Brain microvascular endothelial cell (primary cell): ENCODE measurements around the gene ASIC2.

Experiments used
- DNase-seq: peaks from one replicate; pipeline ENCODE4 v3.0.0-alpha.2; 2020
- H3K27ac ChIP-seq: fragments of 250-450 bp; sonication (Bioruptor Pico); 2 replicates; pipeline ENCODE4 v1.5.1; 2020; ENCODE audit warnings: mild to moderate bottlenecking, moderate library complexity
- H3K27me3 ChIP-seq: fragments of 250-450 bp; sonication (Bioruptor Pico); replicated peaks from 2 replicates; pipeline ENCODE4 v1.5.1; 2020; ENCODE audit warnings: mild to moderate bottlenecking
- H3K36me3 ChIP-seq: fragments of 250-450 bp; sonication (Bioruptor Pico); replicated peaks from 2 replicates; pipeline ENCODE4 v1.5.1; 2020; ENCODE audit warnings: mild to moderate bottlenecking
- H3K4me3 ChIP-seq: 2 replicates; pipeline ENCODE4 v1.5.1; 2011; ENCODE audit warnings: low read depth, mild to moderate bottlenecking, control low read depth, low read length, moderate library complexity
- CTCF ChIP-seq: IDR thresholded peaks from 2 replicates; pipeline ENCODE4 v1.5.1; 2011; ENCODE audit warnings: low read depth, mild to moderate bottlenecking, moderate library complexity, low read length, control low read depth, inconsistent platforms; ENCODE audit errors: missing control alignments
- in situ Hi-C: cut with HindIII; loops from 2 replicates; pipeline ENCODE4 v1.10.0; 2017; ENCODE audit warnings: low sequenced_read_pairs, low pct_ligation_motif_present

Gene ASIC2

GRCh38 chr17:33091271-33091670 lies 201.8 kb downstream of the ASIC2 start:
- H3K36me3 ChIP-seq, result no peaks in the 10 kb centered on the region
- H3K27me3 ChIP-seq, result no peaks in the 10 kb centered on the region
- H3K27ac ChIP-seq, result no peak overlapping the region
- H3K4me3 ChIP-seq, result no peak overlapping the region
- no peak for TF ChIP-seq CTCF
- DNase-seq, result no peak
- in situ Hi-C loops, result no loop called here

- no peak for TF ChIP-seq CTCF
- DNase-seq, result no peak
- no peak overlapping the region for H3K4me3 ChIP-seq
- H3K27me3 ChIP-seq, result no peaks in the 10 kb centered on the region
- no peaks in the 10 kb centered on the region for H3K36me3 ChIP-seq
- H3K27ac ChIP-seq, result no peak overlapping the region
- in situ Hi-C loops, result no loop called here
Measured at GRCh38 chr17:33090806-33091205, 202.3 kb downstream of the ASIC2 start.

- Histone ChIP-seq H3K36me3 (no peaks in the 10 kb centered on the region), H3K27me3 (no peaks in the 10 kb centered on the region), H3K27ac (no peak overlapping the region), H3K4me3 (no peak overlapping the region)
- in situ Hi-C loops, result no loop called here
- no peak for DNase-seq
- no peak for TF ChIP-seq CTCF
Measured at GRCh38 chr17:33086878-33087277, 206.2 kb downstream of the ASIC2 start.

GRCh38 chr17:33086041-33086440 lies 207.1 kb downstream of the ASIC2 start:
- no peak for DNase-seq
- no peaks in the 10 kb centered on the region for H3K27me3 ChIP-seq
- no peak overlapping the region for H3K4me3 ChIP-seq
- no peaks in the 10 kb centered on the region for H3K36me3 ChIP-seq
- no peak for TF ChIP-seq CTCF
- no peak overlapping the region for H3K27ac ChIP-seq
- in situ Hi-C loops, result no loop called here

- DNase-seq, result no peak
- Histone ChIP-seq H3K36me3 (no peaks in the 10 kb centered on the region), H3K27ac (no peak overlapping the region), H3K4me3 (no peak overlapping the region), H3K27me3 (no peaks in the 10 kb centered on the region)
- no peak for TF ChIP-seq CTCF
- in situ Hi-C loops, result no loop called here
Measured at GRCh38 chr17:33085256-33085655, 207.8 kb downstream of the ASIC2 start.

DNA sequence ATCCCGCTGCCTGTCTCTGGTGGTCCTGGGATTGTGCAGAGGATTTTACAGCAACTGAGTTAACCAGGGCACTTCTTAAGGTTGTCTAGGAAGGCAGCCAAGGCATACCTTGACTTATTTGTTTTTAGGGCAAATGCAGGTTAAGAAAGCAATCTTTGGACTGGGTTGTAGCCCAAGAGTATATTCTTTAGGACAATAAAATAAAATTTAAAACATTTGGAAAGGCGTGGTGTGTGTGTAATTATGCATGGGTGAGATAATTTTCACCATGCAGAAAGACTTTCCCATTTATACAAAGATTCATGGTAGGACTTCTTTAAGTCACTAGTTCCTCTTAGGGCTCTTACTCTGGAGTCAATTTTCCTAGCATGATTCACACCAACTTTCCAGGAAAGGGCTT lies 208.3 kb downstream of the ASIC2 start:
- in situ Hi-C loops, result no loop called here
- Histone ChIP-seq H3K27me3 (no peaks in the 10 kb centered on the region), H3K27ac (no peak overlapping the region), H3K4me3 (no peak overlapping the region), H3K36me3 (no peaks in the 10 kb centered on the region)
- DNase-seq, result no peak
- TF ChIP-seq CTCF, result no peak
